ENCODE data around the gene TDRD12. TPM values are rescaled to one million over a fixed set of nuclear protein-coding genes. Genes with fewer than 3 reads are reported as not detected.

The TDRD12 gene
- polyA plus RNA-seq, 3 donors: 0.05 TPM; not detected in 2

DNA sequence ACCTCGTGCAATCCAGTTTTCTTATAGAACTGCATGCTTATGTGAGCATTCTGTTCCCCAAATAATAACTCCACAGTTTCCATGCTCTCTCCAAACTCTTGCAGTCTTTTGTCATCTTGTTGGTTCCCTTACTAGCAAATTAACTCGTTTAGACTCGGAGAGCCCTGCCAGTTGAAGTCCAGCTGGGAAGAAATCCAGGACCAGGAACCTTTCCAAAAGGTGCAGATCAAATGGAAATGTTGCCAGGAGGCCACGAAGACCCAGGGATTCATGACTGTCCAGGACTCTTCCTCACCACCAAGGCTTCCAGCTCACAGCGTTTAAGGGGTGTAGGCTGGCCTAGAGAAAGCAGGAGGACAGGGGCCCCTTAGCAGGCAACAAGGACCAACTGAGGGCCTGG lies 2.1 kb upstream of the TDRD12 start:
- Histone ChIP-seq H3K36me3 (replicated peaks in 1 of 2; ENCODE audit: control insufficient read depth in 1 of 2, insufficient read depth in 2 of 2, low read length in 2 of 2) (peaks cover 20 to 38% of the 10 kb centered on the region in 2 donors), H3K9ac (ENCODE audit: insufficient read depth, low read length, poor library complexity, severe bottlenecking) (no peak overlapping the region), H3K4me1 (ENCODE audit: control insufficient read depth in 1 of 2, insufficient read depth in 2 of 2, low read length in 2 of 2) (no peaks in the 10 kb centered on the region), H3K79me2 (ENCODE audit: insufficient read depth, low read length) (no peaks in the 10 kb centered on the region), H3K27ac (ENCODE audit: low read depth in 1 of 2, low read length in 2 of 2) (no peak overlapping the region), H3K4me3 (replicated peaks in 1 of 3; ENCODE audit: low read depth in 2 of 3, low read length in 3 of 3) (no peak overlapping the region), H2AFZ (ENCODE audit: insufficient read depth, low read depth, low read length, poor library complexity, severe bottlenecking) (no peak overlapping the region), H3K4me2 (replicated peaks; ENCODE audit: extremely low read depth, low read length, poor library complexity, severe bottlenecking) (no peak overlapping the region), H3K9me3 (replicated peaks in 1 of 2; ENCODE audit: control insufficient read depth in 1 of 2, insufficient read depth in 1 of 2, low read length in 2 of 2) (peaks cover 5 to 9% of the 10 kb centered on the region in 2 donors), H3K27me3 (ENCODE audit: control insufficient read depth in 2 of 2, insufficient read depth in 2 of 2, low read length in 2 of 2) (no peaks in the 10 kb centered on the region), H4K20me1 (ENCODE audit: insufficient read depth, low read length) (no peaks in the 10 kb centered on the region)
- DNase-seq: no peak
- H3K36me3 Mint-ChIP-seq: peaks cover 27 to 40% of the 10 kb centered on the region in 2 donors
- H3K4me1 Mint-ChIP-seq: no peaks in the 10 kb centered on the region
- peak overlapping the region in 1 of 7 donors; percentile 74 for H3K27ac Mint-ChIP-seq
- no peak overlapping the region for H3K4me3 Mint-ChIP-seq
- intact Hi-C loops (cut with micrococcal nuclease): no loop called here
- WGBS (ENCODE audit: insufficient coverage): 100% methylated on average over 2 of the region's 5 CpGs
- TF ChIP-seq, protein P1, sequence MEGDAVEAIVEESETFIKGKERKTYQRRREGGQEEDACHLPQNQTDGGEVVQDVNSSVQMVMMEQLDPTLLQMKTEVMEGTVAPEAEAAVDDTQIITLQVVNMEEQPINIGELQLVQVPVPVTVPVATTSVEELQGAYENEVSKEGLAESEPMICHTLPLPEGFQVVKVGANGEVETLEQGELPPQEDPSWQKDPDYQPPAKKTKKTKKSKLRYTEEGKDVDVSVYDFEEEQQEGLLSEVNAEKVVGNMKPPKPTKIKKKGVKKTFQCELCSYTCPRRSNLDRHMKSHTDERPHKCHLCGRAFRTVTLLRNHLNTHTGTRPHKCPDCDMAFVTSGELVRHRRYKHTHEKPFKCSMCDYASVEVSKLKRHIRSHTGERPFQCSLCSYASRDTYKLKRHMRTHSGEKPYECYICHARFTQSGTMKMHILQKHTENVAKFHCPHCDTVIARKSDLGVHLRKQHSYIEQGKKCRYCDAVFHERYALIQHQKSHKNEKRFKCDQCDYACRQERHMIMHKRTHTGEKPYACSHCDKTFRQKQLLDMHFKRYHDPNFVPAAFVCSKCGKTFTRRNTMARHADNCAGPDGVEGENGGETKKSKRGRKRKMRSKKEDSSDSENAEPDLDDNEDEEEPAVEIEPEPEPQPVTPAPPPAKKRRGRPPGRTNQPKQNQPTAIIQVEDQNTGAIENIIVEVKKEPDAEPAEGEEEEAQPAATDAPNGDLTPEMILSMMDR (IDR thresholded peaks at IDR 0.05): no peak
- peaks cover 0 to 16% (median 2%) of the 10 kb centered on the region in 7 donors for H3K9me3 Mint-ChIP-seq
- peaks cover 0 to 3% (median 0%) of the 10 kb centered on the region in 3 donors for H3K27me3 Mint-ChIP-seq (ENCODE audit: low read depth in 3 of 3)

DNA sequence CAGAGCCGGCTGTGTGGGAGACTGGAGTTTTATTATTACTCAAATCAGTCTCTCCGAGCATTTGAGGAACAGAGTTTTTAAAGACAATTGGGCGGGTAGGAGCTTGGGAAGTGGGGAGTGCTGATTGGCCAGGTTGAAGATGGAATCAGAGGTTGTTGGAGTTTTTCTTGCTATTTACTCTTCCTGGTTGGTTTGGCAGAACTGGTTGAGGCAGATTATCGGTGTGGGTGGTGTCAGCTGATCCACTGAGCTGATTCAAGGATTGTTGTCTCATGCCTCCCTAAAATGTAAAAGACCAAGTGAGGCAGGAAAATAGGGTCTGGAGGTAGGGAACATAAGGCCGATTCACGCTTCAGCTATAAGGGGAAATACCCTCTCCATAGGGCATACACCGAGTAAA lies 1.3 kb upstream of the TDRD12 start:
- Mint-ChIP-seq H3K27ac (peak overlapping the region in 3 of 7 donors; percentile 1 to 31 (median 10)), H3K4me3 (no peak overlapping the region), H3K4me1 (no peaks in the 10 kb centered on the region), H3K36me3 (peaks cover 22 to 34% of the 10 kb centered on the region in 2 donors), H3K27me3 (ENCODE audit: low read depth in 3 of 3) (peaks cover 0 to 4% (median 0%) of the 10 kb centered on the region in 3 donors), H3K9me3 (peaks cover 0 to 16% (median 2%) of the 10 kb centered on the region in 7 donors)
- intact Hi-C loops (cut with micrococcal nuclease): no loop called here
- Histone ChIP-seq H3K27ac (ENCODE audit: low read depth in 1 of 2, low read length in 2 of 2) (no peak overlapping the region), H3K4me3 (replicated peaks in 1 of 3; ENCODE audit: low read depth in 2 of 3, low read length in 3 of 3) (no peak overlapping the region), H3K4me2 (replicated peaks; ENCODE audit: extremely low read depth, low read length, poor library complexity, severe bottlenecking) (no peak overlapping the region), H3K4me1 (ENCODE audit: control insufficient read depth in 1 of 2, insufficient read depth in 2 of 2, low read length in 2 of 2) (no peaks in the 10 kb centered on the region), H4K20me1 (ENCODE audit: insufficient read depth, low read length) (no peaks in the 10 kb centered on the region), H3K36me3 (replicated peaks in 1 of 2; ENCODE audit: control insufficient read depth in 1 of 2, insufficient read depth in 2 of 2, low read length in 2 of 2) (peaks cover 13 to 31% of the 10 kb centered on the region in 2 donors), H3K9me3 (replicated peaks in 1 of 2; ENCODE audit: control insufficient read depth in 1 of 2, insufficient read depth in 1 of 2, low read length in 2 of 2) (peaks cover 5 to 9% of the 10 kb centered on the region in 2 donors), H2AFZ (ENCODE audit: insufficient read depth, low read depth, low read length, poor library complexity, severe bottlenecking) (no peak overlapping the region), H3K27me3 (ENCODE audit: control insufficient read depth in 2 of 2, insufficient read depth in 2 of 2, low read length in 2 of 2) (no peaks in the 10 kb centered on the region), H3K79me2 (ENCODE audit: insufficient read depth, low read length) (no peaks in the 10 kb centered on the region), H3K9ac (ENCODE audit: insufficient read depth, low read length, poor library complexity, severe bottlenecking) (no peak overlapping the region)
- no peak for DNase-seq
- TF ChIP-seq, protein P1 (IDR thresholded peaks at IDR 0.05): no peak
- WGBS (ENCODE audit: insufficient coverage): 90% methylated on average over 2 of the region's 7 CpGs
